NCI-H1105 treated with DMSO at 0.1 percent for 48 hours (cell line): Measurements from ENCODE around the gene TCF15.
A peak's percentile ranks its signal among the peaks of the same experiment; 100 is the strongest.
"Not testable (repeated sequence)": the region's sequence is repeated elsewhere in the genome, so short reads cannot be mapped to it uniquely, and the experiment has no call there.

Source experiments
- DNase-seq: peaks from one replicate; lab custom pipeline; 2025; lab: John Stamatoyannopoulos, UW

The TCF15 gene

GRCh38 chr20:642013-642397 lies 31.9 kb upstream of the TCF15 start:
- not testable (repeated sequence) for DNase-seq

DNA sequence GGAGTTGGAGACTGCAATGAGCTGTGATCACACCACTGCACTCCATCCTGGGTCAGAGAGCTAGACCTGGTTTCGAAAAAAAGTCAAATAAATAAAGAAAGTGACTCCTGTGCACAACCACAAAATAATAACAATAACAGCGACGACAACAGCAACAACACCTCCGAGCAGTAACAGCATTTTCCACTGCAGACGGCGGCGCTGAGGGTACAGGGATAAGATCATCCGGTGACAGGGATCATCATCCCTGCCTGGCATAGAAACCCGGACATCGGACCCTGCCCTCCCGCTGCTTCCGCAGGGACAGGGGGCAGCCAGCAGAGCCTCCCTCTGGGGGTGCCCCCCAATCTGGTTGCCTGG lies 31.4 kb upstream of the TCF15 start:
- DNase-seq, result no peak

- DNase-seq, result no peak
These were observed 30.8 kb upstream of the TCF15 start for GRCh38 chr20:640674-641515.

DNA sequence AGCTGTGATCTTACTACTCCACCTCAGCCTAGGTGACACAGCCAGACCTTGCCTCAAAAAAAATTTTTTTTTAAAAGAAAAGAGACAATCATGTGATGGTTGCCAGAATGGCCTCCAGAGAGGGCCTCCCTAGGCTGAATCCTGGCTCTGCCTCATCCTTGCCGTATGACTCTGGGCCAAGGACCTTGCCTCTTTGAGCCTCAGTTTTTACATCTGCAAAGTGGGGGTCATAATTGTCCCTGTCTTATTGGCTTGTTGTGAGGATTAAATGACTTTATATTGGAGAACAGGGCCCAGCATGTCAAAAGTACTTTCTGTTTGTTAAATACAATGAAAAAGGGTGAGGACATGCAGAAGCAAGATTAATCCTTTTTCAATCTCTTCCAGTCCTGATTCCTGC lies 28.5 kb upstream of the TCF15 start:
- no peak for DNase-seq

GRCh38 chr20:637559-637958 lies 27.4 kb upstream of the TCF15 start:
- DNase-seq, result no peak

GRCh38 chr20:635893-636338 lies 25.8 kb upstream of the TCF15 start:
- peak; percentile 5 for DNase-seq

GRCh38 chr20:635028-635892 lies 25.2 kb upstream of the TCF15 start:
- DNase-seq, result no peak

DNA sequence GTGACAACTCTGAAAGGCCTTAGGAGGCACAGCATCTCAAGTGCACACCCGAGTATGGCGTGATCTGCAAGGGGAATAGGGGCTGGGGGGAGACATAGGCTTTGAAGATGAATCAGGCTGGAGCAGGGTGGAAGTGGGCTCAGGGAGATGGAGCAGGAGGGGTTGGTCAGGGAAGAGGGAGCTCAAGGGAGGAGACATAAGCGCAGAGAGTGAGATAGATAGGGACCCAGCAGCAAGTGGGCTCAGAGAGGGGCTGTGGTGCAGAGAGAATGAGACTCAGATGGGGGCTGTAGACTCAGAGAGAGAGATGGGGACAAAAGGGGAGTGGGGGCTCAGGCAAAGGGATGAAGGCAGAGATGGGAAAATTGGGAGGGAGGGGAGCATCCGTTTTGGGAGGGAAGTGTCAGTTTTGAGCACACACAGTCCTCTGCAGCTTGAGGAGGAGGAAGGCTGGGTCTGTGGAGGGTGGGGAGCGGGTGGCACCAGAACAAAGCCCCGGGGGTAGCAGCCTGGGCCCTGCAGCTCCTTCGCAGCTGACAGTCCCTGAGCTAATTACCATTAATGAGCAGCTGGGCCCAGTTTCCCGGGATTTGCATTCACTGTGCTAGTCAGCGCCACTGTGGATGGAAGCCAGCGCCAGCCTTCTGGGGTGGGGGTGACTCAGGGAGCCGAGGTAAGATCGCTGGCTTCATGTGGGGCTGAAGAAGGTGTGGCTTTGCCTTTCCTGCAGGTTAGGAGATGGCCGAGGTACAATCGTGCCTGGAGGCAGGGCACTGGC lies 24.2 kb upstream of the TCF15 start:
- peak; percentile 63 for DNase-seq

DNA sequence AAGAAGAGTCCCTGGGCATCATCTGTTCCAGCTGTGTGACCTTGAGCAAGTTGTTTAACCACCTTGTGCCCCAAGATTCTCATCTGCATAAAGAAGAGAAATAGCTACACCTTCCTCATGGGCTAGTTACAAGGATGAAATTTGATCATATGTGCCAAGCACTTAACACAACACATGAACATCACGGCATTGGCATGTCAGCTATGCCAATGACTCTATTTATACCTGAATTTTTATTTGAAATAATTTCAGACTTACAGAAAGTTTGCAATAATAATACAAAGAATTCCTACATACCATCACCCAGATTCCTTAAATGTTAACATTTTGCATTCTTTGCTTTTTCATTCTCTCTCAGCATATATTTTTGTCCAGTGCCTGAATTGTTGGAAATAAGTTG lies 21.0 kb upstream of the TCF15 start:
- DNase-seq, result no peak

DNA sequence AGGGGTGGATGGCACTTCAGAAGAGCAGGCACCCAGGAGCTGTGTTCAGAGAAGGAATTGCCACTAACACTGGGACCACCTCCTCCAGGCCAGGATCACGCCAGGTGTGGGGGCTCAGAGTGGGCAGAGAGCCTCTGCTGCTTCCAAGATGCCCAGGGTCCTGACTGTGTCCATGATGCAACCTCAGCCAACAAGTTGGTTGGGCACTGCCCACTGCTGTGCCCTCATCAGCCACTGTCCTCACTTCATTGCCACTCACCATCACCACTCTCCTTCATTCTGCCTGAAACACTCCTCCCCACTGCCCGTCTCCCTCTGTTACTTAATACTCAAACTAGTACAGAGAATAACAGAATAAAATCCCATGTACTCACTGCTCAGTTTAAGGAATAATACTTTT lies 16.5 kb upstream of the TCF15 start:
- DNase-seq, result no peak

DNA sequence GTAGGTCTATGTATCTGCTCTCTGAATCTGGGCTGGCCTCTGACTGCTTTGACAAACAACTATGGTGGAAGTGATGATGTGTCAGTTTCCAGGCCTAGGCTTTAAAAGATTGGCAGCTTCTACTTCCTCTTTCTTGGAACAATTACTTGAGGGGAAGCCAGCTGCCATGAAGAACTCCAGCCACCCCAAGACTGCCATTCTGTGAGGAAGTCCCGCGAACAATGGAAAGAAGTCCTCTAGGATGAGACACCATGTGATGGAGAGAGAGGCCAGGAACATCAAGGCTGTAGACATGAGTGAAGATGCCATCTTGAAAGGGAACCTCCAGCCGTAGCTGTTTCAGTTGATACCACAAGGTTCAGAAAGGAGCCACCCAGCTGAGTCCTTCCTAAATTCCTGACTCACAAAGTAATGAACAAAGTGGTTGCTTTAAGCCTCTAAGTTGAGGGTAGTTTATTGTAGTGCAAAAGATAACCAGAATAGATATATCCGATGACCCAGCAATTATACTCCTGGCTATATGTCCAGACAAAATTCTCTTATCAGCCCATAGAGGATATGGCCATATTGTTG lies 15.3 kb upstream of the TCF15 start:
- no peak for DNase-seq

DNA sequence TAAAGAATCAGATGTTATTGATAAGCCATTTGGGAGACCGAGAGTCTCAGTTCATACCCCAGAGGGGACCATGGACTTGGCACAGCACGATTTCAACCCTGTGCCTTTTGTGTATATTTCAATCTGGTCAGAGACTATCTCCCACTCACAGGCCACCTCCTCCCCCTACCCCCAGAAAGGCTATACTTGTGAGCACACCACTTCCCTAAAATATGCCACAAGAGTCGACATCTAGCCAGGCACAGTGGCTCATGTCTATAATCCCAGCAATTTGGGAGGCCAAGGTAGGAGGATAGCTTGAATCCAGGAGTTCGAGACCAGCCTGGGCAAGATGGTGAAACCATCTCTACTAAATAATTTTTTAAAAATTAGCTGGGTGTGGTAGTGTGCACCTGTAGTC lies 13.6 kb upstream of the TCF15 start:
- no peak for DNase-seq

- DNase-seq, result no peak
These were observed 12.9 kb upstream of the TCF15 start for GRCh38 chr20:623021-623420.

DNA sequence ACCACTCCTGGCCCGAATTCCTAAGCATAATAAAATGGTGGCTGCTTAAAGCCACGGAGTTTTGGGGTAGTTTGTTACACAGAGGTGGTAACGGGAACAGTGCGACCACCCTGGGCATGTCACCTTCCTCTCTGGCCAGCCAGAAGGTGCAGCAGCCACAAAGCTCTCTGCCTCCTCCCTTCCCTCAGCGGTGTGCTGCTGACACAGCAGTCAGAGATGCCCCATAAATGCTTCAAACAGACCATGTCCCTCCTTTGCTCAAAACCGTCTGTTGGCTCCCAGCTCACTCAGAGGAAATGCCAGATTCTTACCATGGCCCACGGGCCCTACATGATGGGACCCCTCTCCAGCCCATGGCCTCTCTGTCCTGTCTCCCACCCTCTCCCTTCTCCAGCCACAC lies 12.1 kb upstream of the TCF15 start:
- DNase-seq, result no peak

DNA sequence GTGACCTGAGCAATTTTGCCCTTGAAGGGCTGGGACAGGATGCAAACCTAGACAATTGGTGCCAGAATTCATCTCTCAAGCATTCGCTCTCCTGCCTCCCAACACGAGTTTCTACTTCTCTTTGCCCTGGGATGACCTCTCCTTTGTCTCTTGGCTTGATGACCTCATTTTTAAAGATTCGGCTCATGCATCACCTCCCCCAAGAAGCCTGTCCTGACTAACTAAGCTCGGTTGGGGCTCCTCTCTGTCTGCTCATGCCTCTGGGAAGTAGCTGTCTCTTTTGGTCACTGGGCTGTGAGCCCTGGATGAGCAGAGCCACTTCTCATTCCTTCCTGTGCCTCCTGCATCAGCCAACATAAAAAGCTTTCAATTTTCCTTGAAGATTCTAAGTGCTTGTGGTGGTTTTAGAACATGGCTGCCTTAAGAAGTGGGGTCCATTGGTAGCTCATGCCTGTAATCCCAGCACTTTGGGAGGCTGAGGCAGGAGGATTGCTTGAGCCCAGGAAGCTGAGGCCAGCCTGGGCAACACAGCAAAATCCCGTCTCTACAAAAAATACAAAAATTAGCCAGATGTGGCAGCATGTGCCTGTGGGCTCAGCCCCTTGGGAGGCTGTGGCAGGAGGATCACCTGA lies 11.1 kb upstream of the TCF15 start:
- DNase-seq, result no peak

DNA sequence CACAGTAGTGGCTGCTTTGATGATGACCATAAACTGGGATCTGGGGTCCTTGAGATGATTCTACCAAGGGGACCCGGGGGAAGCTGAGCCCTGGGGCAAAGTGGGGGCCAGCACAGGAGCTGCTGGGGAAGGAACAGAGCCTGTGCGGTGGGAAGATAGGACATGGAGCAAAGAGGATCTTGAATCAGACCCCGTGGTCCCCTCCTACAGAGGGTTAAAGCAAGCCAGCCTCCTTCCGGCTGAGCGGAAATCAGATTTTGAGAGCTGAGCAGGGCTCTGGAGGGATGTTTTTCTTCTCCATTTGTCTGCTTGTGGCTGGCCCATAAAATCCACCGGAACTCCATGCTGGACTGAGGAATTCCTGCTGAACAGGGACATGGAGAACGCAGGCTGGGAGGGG lies 10.1 kb upstream of the TCF15 start:
- no peak for DNase-seq

- no peak for DNase-seq
These were observed 8.9 kb upstream of the TCF15 start for GRCh38 chr20:618980-619379.

- DNase-seq, result no peak
These were observed 8.0 kb upstream of the TCF15 start for GRCh38 chr20:617934-618690.

DNA sequence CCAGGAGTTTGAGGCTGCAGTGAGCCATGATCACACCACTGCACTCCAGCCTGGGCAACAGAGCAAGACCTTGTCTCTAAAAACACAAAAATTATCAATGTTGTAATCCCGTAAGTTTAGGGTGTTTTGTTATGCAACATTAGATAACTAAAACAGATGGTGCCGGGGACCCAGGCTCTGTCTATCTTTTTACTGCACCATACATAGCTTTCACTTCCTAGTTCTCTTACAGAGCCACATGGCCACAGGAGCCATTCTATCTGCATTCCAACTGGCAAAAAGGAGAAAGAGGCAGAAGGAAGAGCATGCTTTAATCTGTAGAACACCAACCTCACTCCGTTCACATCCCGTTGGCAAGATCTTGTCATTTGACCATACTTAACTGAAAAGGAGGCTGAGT lies 5.4 kb upstream of the TCF15 start:
- DNase-seq, result no peak

DNA sequence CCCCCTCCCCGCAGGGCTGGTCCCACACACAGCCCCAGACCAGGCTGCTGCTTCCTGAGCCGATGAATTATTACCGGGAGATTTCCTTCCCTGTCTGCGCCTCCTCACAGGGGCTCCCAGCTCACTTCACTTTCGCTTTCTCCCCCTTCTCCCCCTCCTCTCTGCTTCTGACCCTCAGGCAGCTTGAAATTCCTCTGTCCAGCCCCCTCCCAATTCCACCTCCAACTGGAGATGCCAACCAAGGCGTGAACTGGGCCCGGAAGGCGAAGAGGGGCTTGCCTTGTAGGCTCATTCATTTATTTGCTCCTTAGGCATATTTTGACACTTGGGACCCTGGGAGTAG lies 1.7 kb upstream of the TCF15 start:
- no peak for DNase-seq
